Endodermal cell (in vitro differentiated cells): ENCODE results near the gene RBPJL. TPM values are rescaled to one million over a fixed set of nuclear protein-coding genes. Genes with fewer than 3 reads are reported as not detected.

ENCODE experiments used
- DNase-seq: peaks from one replicate; pipeline ENCODE4 v3.0.0-alpha.2; 2017
- H3K27ac ChIP-seq: 2 replicates; pipeline ENCODE4 v1.5.1; 2013; ENCODE audit warnings: mild to moderate bottlenecking, low read depth, low read length, moderate library complexity
- H3K27me3 ChIP-seq: 2 replicates; pipeline ENCODE4 v1.6.1; 2013; ENCODE audit warnings: mild to moderate bottlenecking, low read length, moderate library complexity; ENCODE audit not compliant: insufficient read depth, control insufficient read depth, poor library complexity, severe bottlenecking
- H3K36me3 ChIP-seq: 2 replicates; pipeline ENCODE4 v1.7.0; 2013; ENCODE audit warnings: mild to moderate bottlenecking, low read length, moderate library complexity; ENCODE audit not compliant: control insufficient read depth, insufficient read depth
- H3K4me1 ChIP-seq: one replicate; pipeline ENCODE4 v1.7.0; 2013; ENCODE audit warnings: low read length; ENCODE audit not compliant: control insufficient read depth, insufficient read depth
- H3K4me3 ChIP-seq: 2 replicates; pipeline ENCODE4 v1.5.1; 2013; ENCODE audit warnings: mild to moderate bottlenecking, low read length, moderate library complexity
- H3K9ac ChIP-seq: 2 replicates; pipeline ENCODE4 v1.6.1; 2013; ENCODE audit warnings: mild to moderate bottlenecking, low read length, moderate library complexity; ENCODE audit not compliant: poor library complexity, severe bottlenecking; ENCODE audit errors: extremely low read depth
- H3K9me3 ChIP-seq: 2 replicates; pipeline ENCODE4 v1.6.1; 2013; ENCODE audit warnings: mild to moderate bottlenecking, low read length, moderate library complexity; ENCODE audit not compliant: control insufficient read depth
- H3K27ac Mint-ChIP-seq: 2 replicates; pipeline ENCODE4 v1.8.0; 2020; ENCODE audit warnings: mixed read lengths
- H3K27me3 Mint-ChIP-seq: 2 replicates; pipeline ENCODE4 v1.8.0; 2021; ENCODE audit warnings: mild to moderate bottlenecking, mixed read lengths; ENCODE audit not compliant: insufficient read depth
- H3K36me3 Mint-ChIP-seq: 2 replicates; pipeline ENCODE4 v1.8.0; 2020; ENCODE audit warnings: low read depth, mixed read lengths
- H3K4me1 Mint-ChIP-seq: 2 replicates; pipeline ENCODE4 v1.8.0; 2020; ENCODE audit warnings: mixed read lengths
- H3K4me3 Mint-ChIP-seq: 2 replicates; pipeline ENCODE4 v1.8.0; 2020; ENCODE audit warnings: mild to moderate bottlenecking, moderate library complexity, mixed read lengths
- H3K9me3 Mint-ChIP-seq: 2 replicates; pipeline ENCODE4 v1.8.0; 2020; ENCODE audit warnings: mild to moderate bottlenecking, mixed read lengths
- CTCF ChIP-seq: fragments of 200-600 bp; sonication (generic); conservative IDR thresholded peaks from 2 replicates; pipeline ENCODE4 v1.5.0; 2021; ENCODE audit warnings: antibody characterized with exemption, mild to moderate bottlenecking
- WGBS, 2 experiments: methylation state at CpG; one replicate each; pipeline versions ENCODE4 v1.1.5 to v1.1.7; 2013; ENCODE audit warnings: missing lambda C conversion rate in 2 of 2, mixed read lengths in 1 of 2; ENCODE audit not compliant: insufficient coverage in 1 of 2, insufficient read length in 1 of 2; 5-methylcytosine and 5-hydroxymethylcytosine counted together
- total RNA-seq, 2 donors: library from RNA; stranded (reverse); fragmentation: NEBNext Ultra II Directional in 1 of 2; extraction: Animal tissue kit (Norgen Biotek cat#: 25700) in 1 of 2; gene quantifications; 2 replicates in 1 of 2; 3 replicates in 1 of 2; pipeline ENCODE4 v1.2.1, GENCODE V29; 2021

The RBPJL gene
- total RNA-seq, 2 donors from 2014 or later = not detected

GRCh38 chr20:45288860-45289259 is 17.8 kb upstream of the RBPJL start:
- Mint-ChIP-seq H3K27me3 (peaks cover 62% of the 10 kb centered on the region), H3K9me3 (peaks cover 2% of the 10 kb centered on the region), H3K27ac (no peak overlapping the region), H3K36me3 (no peaks in the 10 kb centered on the region), H3K4me3 (no peak overlapping the region), H3K4me1 (peaks cover 16% of the 10 kb centered on the region)
- 90 to 92% methylated on average over 4 to 5 of the region's 5 CpGs for WGBS, 2 experiments
- no peak for DNase-seq
- H3K27me3 ChIP-seq = peaks cover 23% of the 10 kb centered on the region
- H3K4me3 ChIP-seq = no peak overlapping the region
- no peak overlapping the region for H3K9ac ChIP-seq
- no peaks in the 10 kb centered on the region for H3K4me1 ChIP-seq
- H3K27ac ChIP-seq = no peak overlapping the region
- TF ChIP-seq CTCF = no peak
- H3K9me3 ChIP-seq = peaks cover under 1% of the 10 kb centered on the region
- H3K36me3 ChIP-seq = no peaks in the 10 kb centered on the region

GRCh38 chr20:45289942-45290676 is 16.5 kb upstream of the RBPJL start:
- Histone ChIP-seq H3K4me1 (no peaks in the 10 kb centered on the region), H3K9ac (no peak overlapping the region), H3K27me3 (peaks cover 32% of the 10 kb centered on the region), H3K27ac (no peak overlapping the region), H3K9me3 (peaks cover 13% of the 10 kb centered on the region), H3K36me3 (no peaks in the 10 kb centered on the region), H3K4me3 (no peak overlapping the region)
- Mint-ChIP-seq H3K9me3 (peaks cover 13% of the 10 kb centered on the region), H3K4me1 (peaks cover 16% of the 10 kb centered on the region), H3K27ac (no peak overlapping the region), H3K27me3 (peaks cover 63% of the 10 kb centered on the region), H3K36me3 (no peaks in the 10 kb centered on the region), H3K4me3 (no peak overlapping the region)
- WGBS, 2 experiments = 85 to 86% methylated on average over 6 to 13 of the region's 13 CpGs
- DNase-seq = no peak
- TF ChIP-seq CTCF = no peak

GRCh38 chr20:45290677-45291355 is 15.8 kb upstream of the RBPJL start:
- Mint-ChIP-seq H3K27ac (no peak overlapping the region), H3K36me3 (no peaks in the 10 kb centered on the region)

More at GRCh38 chr20:45290677-45291355, 15.8 kb upstream of the RBPJL start:
- Mint-ChIP-seq H3K9me3 (peaks cover 19% of the 10 kb centered on the region), H3K4me3 (no peak overlapping the region), H3K4me1 (peaks cover 16% of the 10 kb centered on the region), H3K27me3 (peaks cover 63% of the 10 kb centered on the region)
- no peaks in the 10 kb centered on the region for H3K36me3 ChIP-seq
- WGBS, 2 experiments = 20 to 22% methylated on average over 8 of the region's 8 CpGs
- no peaks in the 10 kb centered on the region for H3K4me1 ChIP-seq
- peak; percentile 95 for DNase-seq
- peak; percentile 93 for TF ChIP-seq CTCF
- no peak overlapping the region for H3K9ac ChIP-seq
- H3K4me3 ChIP-seq = no peak overlapping the region
- peaks cover 20% of the 10 kb centered on the region for H3K9me3 ChIP-seq
- peaks cover 32% of the 10 kb centered on the region for H3K27me3 ChIP-seq
- no peak overlapping the region for H3K27ac ChIP-seq
